GM21360 (cell line): ENCODE data around the gene DACT3.

Experiments used
- ATAC-seq: cut with Tn5 transposase; IDR thresholded peaks from one replicate; pipeline ENCODE4 v1.9.1; 2021; ENCODE audit warnings: mild to moderate bottlenecking, moderate library complexity; ENCODE audit not compliant: unreplicated experiment

The DACT3 gene

GRCh38 chr19:46614114-46614722 lies 46.8 kb downstream of the DACT3 start:
- no peak for ATAC-seq

- ATAC-seq, result no peak
Measured at GRCh38 chr19:46613525-46613924, 47.5 kb downstream of the DACT3 start.

DNA sequence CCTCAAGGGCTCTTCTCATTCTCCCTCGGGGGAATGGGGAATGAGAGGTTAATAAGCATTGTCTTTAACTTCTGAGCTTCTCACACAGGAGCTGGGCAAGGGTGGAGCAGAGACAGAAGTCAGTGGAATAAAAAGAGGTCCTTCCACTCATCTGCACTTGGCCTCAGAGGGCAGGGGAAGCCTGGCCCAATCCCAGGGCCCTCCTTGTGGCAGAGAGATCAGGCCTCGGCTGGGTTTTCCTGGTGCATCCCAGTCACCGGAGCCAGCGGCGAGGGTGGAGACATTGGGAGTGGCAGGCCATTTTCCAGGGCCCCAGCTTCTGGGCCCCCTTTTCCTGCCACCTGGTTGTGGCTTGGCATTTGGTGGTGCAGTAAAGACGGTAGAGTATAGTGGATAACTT lies 49.2 kb downstream of the DACT3 start:
- no peak for ATAC-seq

GRCh38 chr19:46610851-46611770 lies 49.9 kb downstream of the DACT3 start:
- ATAC-seq, result no peak

GRCh38 chr19:46610413-46610775 lies 50.6 kb downstream of the DACT3 start:
- ATAC-seq, result no peak

GRCh38 chr19:46609511-46610412 lies 51.2 kb downstream of the DACT3 start:
- ATAC-seq, result no peak

DNA sequence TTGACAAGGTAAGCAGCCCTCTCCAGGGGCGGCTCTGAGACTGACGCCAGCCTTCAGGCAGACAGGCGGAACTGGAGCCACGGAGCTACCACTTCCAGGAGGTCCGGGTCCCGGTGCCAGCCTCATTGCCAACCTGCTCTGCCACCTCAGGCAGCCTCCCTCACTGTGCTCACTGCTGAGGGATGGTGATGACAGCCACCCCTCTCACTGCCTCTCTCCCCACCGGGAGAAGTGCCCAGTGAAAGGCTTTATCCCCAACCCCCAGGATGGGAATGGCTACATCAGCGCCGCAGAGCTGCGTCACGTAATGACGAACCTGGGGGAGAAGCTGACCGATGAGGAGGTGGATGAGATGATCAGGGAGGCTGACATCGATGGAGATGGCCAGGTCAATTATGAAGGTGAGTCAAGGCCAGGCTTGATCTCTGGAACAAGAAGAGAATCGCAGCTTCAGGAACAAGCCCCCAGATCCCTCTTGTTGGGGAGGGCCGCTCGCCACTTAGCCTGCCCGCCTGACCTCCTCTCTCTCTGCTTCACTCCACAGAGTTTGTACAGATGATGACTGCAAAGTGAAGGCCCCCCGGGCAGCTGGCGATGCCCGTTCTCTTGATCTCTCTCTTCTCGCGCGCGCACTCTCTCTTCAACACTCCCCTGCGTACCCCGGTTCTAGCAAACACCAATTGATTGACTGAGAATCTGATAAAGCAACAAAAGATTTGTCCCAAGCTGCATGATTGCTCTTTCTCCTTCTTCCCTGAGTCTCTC lies 52.2 kb downstream of the DACT3 start:
- no peak for ATAC-seq

DNA sequence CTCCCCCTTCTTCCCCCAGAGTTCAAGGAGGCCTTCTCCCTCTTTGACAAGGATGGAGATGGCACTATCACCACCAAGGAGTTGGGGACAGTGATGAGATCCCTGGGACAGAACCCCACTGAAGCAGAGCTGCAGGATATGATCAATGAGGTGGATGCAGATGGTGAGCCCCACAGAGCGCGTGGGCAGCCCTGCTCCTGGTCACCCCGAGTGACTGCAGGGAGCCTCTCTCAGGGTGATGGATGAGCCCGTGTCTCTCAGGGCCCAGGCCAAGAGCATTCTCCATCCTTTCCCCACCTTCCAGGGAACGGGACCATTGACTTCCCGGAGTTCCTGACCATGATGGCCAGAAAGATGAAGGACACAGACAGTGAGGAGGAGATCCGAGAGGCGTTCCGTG lies 52.8 kb downstream of the DACT3 start:
- ATAC-seq, result no peak

- ATAC-seq, result no peak
Measured at GRCh38 chr19:46607448-46607841, 53.5 kb downstream of the DACT3 start.

DNA sequence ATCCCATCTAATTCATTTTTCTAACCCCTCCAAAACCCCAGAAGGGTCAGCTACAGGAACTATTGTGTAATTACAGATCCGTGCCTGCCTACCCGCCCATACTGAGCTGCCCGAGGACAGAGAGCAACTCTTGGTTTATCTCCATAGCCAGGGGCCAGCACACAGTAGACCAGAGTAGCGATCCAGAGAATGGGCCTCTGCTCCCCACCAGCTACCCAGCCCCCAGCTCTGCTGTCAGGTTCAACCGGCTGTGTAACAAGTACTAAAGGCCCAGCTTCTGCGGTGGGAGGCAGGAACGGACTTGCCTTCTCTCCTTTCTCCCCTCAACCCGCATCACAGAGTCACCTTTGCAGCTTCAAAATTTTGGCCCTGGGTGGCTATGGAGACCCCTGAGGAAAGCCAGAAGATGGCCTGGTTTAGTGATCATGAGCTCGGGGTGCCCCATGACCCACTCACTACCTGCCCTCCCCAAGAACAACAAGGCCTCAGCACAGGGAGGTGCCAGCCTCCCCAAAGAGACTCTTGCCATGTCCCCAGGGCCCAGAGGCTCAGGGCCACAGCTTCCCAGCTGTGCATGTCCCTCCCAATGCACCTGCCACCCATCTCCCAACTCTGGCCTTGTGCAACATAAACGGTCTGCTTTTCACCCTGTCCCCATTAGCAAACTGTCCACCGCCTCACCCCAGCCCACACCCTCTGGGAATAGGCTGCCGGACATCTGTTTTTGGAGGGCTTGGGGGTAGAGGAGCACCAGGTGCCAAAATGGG lies 54.1 kb downstream of the DACT3 start:
- no peak for ATAC-seq

GRCh38 chr19:46606019-46606418 lies 55.0 kb downstream of the DACT3 start:
- no peak for ATAC-seq

- ATAC-seq, result no peak
Measured at GRCh38 chr19:46605356-46605821, 55.6 kb downstream of the DACT3 start.

- no peak for ATAC-seq
Measured at GRCh38 chr19:46604781-46605355, 56.1 kb downstream of the DACT3 start.

- ATAC-seq, result no peak
Measured at GRCh38 chr19:46603752-46604231, 57.2 kb downstream of the DACT3 start.

- ATAC-seq, result no peak
Measured at GRCh38 chr19:46603195-46603637, 57.8 kb downstream of the DACT3 start.

- ATAC-seq, result no peak
Measured at GRCh38 chr19:46602392-46603194, 58.4 kb downstream of the DACT3 start.

DNA sequence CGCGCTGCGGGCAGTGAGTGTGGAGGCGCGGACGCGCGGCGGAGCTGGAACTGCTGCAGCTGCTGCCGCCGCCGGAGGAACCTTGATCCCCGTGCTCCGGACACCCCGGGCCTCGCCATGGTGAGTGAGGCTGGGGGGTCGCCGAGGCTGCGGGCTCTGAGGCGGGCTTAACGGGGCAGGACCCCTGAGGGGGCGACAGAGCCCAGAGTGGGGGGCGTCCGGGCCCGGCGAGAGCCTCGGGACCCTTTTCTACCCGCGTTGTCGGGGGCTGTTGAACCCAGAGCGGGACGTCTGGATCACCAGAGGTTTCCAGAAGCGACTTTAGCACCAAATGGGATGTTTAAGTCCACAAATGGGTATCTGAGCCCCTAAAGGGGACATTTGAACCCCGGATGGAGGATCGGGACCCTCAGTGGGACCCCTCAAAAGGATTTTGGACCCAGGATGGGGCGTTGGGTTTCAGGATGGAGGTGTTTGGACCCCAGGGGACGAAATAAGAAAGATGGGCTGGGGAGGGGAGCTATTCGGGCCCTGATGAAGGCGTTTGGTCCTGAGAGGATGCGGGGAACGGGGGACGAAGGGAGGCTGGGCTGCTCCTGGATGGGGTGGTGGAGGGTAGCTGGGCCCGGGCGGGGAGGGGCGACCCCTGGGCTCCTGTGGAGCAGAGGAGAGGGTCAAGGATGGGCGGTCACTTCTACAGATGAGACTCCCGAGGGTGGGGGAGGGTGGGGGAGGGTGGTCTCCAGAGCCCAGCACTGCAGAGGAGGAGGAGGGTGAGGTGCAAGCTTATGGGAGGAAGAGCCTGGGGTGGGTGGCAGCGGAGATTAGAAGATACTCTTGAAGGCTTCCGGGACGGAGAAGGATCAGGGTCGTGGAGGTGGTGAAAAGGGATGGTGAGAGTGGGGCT lies 59.4 kb downstream of the DACT3 start, which contains the start of gene CALM3:
Gene CALM3, plus strand, starts transcription at position 13 of the 907 bp plus-strand sequence. Its CDS starts 105 bp downstream, at position 118.
- no peak for ATAC-seq
